Hematopoietic multipotent progenitor cell (in vitro differentiated cells): Measurements from ENCODE around the gene IFNE. TPM values are rescaled to one million over a fixed set of nuclear protein-coding genes. Genes with fewer than 3 reads are reported as not detected.
"Not testable (repeated sequence)": the region's sequence is repeated elsewhere in the genome, so short reads cannot be mapped to it uniquely, and the experiment has no call there.

Experiments used
- DNase-seq, 3 donors: peaks; one replicate each; pipeline ENCODE4 v3.0.0-alpha.2; 2011 to 2015; ENCODE audit warnings: low read depth in 2 of 3, low spot score in 2 of 3
- total RNA-seq: library from RNA; depleted of rRNA; stranded (reverse); fragments of >200 nt; gene quantifications from one replicate; pipeline ENCODE4 v1.2.3, GENCODE V29; 2012

IFNE gene
- total RNA-seq, 1 donor = not detected

GRCh38 chr9:21499912-21500311 is 17.8 kb upstream of the IFNE start:
- no peak for DNase-seq

- peak in 1 of 3 donors; percentile 4 for DNase-seq
Measured at GRCh38 chr9:21491756-21492155, 9.6 kb upstream of the IFNE start.

GRCh38 chr9:21481470-21482056 is 550 bp downstream of the IFNE start:
- DNase-seq = peak in 2 of 3 donors; percentile 17 to 79

GRCh38 chr9:21479152-21479702 is 2.9 kb downstream of the IFNE start:
- DNase-seq = no peak

- no peak for DNase-seq
Measured at GRCh38 chr9:21477466-21477865, 4.6 kb downstream of the IFNE start.

GRCh38 chr9:21473236-21473635 is 8.9 kb downstream of the IFNE start:
- no peak for DNase-seq

- no peak for DNase-seq
Measured at GRCh38 chr9:21470126-21470525, 12.0 kb downstream of the IFNE start.

GRCh38 chr9:21465859-21466518 is 16.1 kb downstream of the IFNE start:
- peak in 2 of 3 donors; percentile 46 to 80 for DNase-seq

- no peak for DNase-seq
Measured at GRCh38 chr9:21465138-21465537, 17.0 kb downstream of the IFNE start.

- DNase-seq = no peak
Measured at GRCh38 chr9:21461377-21461776, 20.7 kb downstream of the IFNE start.

GRCh38 chr9:21455320-21455719 is 26.8 kb downstream of the IFNE start:
- peak in 2 of 3 donors; percentile 44 to 73 for DNase-seq

- no peak for DNase-seq
Measured at GRCh38 chr9:21454149-21454548, 28.0 kb downstream of the IFNE start.

GRCh38 chr9:21452681-21453080 is 29.4 kb downstream of the IFNE start:
- no peak for DNase-seq

GRCh38 chr9:21450733-21451394 is 31.2 kb downstream of the IFNE start:
- no peak for DNase-seq

- DNase-seq = not testable (repeated sequence)
Measured at GRCh38 chr9:21449312-21449711, 32.8 kb downstream of the IFNE start.

- peak; percentile 23 to 88 (median 73) for DNase-seq
Measured at GRCh38 chr9:21443849-21444625, 38.1 kb downstream of the IFNE start.

- no peak for DNase-seq
Measured at GRCh38 chr9:21440139-21440538, 42.0 kb downstream of the IFNE start, which contains the start of gene IFNA1. IFNA1 (plus strand) TSS chr9:21440439; CDS start chr9:21440508, 69 bp downstream.

- DNase-seq = not testable (repeated sequence)
Measured at GRCh38 chr9:21435015-21435383, 47.1 kb downstream of the IFNE start.

- DNase-seq = peak in 2 of 3 donors; percentile 50 to 84
Measured at GRCh38 chr9:21434202-21435014, 47.7 kb downstream of the IFNE start.
